ENCODE results near the gene MTNR1A. TPM values are rescaled to one million over a fixed set of nuclear protein-coding genes. Genes with fewer than 3 reads are reported as not detected.
"Not testable (repeated sequence)": the region's sequence is repeated elsewhere in the genome, so short reads cannot be mapped to it uniquely, and the experiment has no call there.

The MTNR1A gene
- total and polyA plus RNA-seq, 5 donors from 2014 or later, result not detected

DNA sequence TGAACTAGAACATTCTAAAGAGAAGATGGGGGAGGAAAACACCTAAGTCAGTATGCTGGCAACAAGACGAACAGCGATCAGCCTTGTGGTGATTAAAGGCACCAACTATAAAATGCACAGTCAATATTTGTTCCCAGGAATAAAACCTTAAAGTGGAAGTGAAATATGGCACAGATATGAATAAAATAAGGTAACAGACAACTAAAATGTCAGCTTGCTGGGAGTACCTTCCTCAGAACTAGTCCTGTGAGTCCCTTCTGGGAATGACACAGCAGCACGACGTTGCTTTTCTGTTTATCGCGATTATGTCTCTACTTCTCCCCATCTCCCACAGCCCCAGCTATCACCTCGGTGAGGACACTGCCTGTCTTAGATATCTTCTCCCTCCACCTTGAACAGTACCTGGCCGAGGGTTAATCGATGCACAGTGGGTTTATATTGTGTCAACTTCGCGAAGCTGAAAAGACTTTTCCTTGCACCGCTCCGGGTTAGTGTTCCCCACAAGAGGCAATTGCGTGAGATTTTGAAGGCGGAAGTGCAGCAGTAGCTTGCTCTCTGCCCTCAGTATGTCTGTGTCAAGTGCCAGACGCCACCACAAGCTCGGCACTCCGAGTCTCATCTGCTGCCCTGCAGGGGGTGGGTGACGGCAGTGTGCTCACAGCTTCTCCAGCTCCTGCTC lies 17.4 kb downstream of the MTNR1A start:
- Mint-ChIP-seq H3K27ac (no peak overlapping the region), H3K9me3 (peaks cover 0 to 5% (median 1%) of the 10 kb centered on the region in 7 donors), H3K4me1 (no peaks in the 10 kb centered on the region), H3K4me3 (no peak overlapping the region), H3K27me3 (peaks cover 6% of the 10 kb centered on the region), H3K36me3 (no peaks in the 10 kb centered on the region)
- Histone ChIP-seq H3K27ac (ENCODE audit: insufficient read depth, low read length, poor library complexity, severe bottlenecking) (no peak overlapping the region), H3K27me3 (ENCODE audit: control insufficient read depth, insufficient read depth, low read length) (no peaks in the 10 kb centered on the region), H3K9me3 (ENCODE audit: control insufficient read depth in 2 of 2, low read length in 2 of 2) (peaks cover 0 to 1% of the 10 kb centered on the region in 2 experiments), H3K4me3 (ENCODE audit: low read depth, low read length) (no peak overlapping the region), H3K4me1 (ENCODE audit: control insufficient read depth, insufficient read depth, low read length, poor library complexity, severe bottlenecking) (no peaks in the 10 kb centered on the region), H3K36me3 (ENCODE audit: control insufficient read depth, insufficient read depth, low read length) (no peaks in the 10 kb centered on the region)
- DNase-seq (no peak), ATAC-seq (ENCODE audit: low read depth in 2 of 2) (no peak)

DNA sequence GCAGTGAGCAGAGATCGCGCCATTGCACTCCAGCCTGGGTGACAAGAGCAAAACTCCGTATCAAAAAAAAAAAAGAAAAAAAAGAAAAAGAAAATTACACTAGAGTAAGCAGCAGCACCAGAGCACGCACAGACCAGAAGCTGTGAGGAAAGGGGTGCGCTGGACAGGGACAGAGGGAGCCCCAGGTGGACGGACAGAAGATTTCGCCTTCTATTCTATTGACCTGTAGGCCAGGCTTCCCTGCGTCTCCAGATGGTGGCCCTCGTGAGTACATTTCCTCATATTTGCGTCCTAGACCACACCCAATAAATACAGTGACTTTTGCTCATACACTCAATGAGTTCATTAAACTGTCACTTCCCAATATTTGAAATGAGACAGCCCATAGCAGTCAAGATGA lies 19.1 kb downstream of the MTNR1A start:
- Histone ChIP-seq H3K4me3 (ENCODE audit: low read depth, low read length) (no peak overlapping the region), H3K9me3 (ENCODE audit: control insufficient read depth in 2 of 2, low read length in 2 of 2) (peaks cover 0 to 1% of the 10 kb centered on the region in 2 experiments), H3K27ac (ENCODE audit: insufficient read depth, low read length, poor library complexity, severe bottlenecking) (no peak overlapping the region), H3K27me3 (ENCODE audit: control insufficient read depth, insufficient read depth, low read length) (no peaks in the 10 kb centered on the region), H3K36me3 (ENCODE audit: control insufficient read depth, insufficient read depth, low read length) (no peaks in the 10 kb centered on the region), H3K4me1 (ENCODE audit: control insufficient read depth, insufficient read depth, low read length, poor library complexity, severe bottlenecking) (no peaks in the 10 kb centered on the region)
- no peak overlapping the region for H3K4me3 Mint-ChIP-seq
- no peak overlapping the region for H3K27ac Mint-ChIP-seq
- ATAC-seq (ENCODE audit: low read depth in 2 of 2), result no peak
- peaks cover 0 to 5% (median 1%) of the 10 kb centered on the region in 7 donors for H3K9me3 Mint-ChIP-seq
- DNase-seq, result no peak
- no peaks in the 10 kb centered on the region for H3K4me1 Mint-ChIP-seq
- H3K36me3 Mint-ChIP-seq, result no peaks in the 10 kb centered on the region
- H3K27me3 Mint-ChIP-seq, result peaks cover 6% of the 10 kb centered on the region

DNA sequence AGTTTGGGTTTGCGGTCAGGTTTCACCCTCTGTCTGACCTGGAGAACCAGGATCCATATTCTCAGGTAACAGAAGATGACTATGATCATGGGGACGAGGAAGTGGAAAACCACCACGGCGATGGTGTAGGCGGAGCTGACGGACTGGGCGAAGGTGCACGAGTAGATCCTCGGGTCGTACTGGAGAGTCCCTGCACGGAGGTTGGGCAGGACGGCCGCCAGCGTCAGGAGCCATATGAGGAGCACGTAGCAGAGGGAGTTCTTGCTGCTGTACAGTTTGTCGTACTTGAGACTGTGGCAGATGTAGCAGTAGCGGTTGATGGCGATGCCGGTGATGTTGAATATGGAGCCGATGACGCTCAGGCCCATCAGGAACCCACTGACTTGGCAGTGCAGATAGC lies 21.3 kb downstream of the MTNR1A start:
- peaks cover 6% of the 10 kb centered on the region for H3K27me3 Mint-ChIP-seq
- H3K27ac ChIP-seq (ENCODE audit: insufficient read depth, low read length, poor library complexity, severe bottlenecking), result no peak overlapping the region
- no peaks in the 10 kb centered on the region for H3K4me1 ChIP-seq (ENCODE audit: control insufficient read depth, insufficient read depth, low read length, poor library complexity, severe bottlenecking)
- H3K9me3 ChIP-seq (ENCODE audit: control insufficient read depth in 2 of 2, low read length in 2 of 2), result peaks cover 0 to 1% of the 10 kb centered on the region in 2 experiments
- H3K27me3 ChIP-seq (ENCODE audit: control insufficient read depth, insufficient read depth, low read length), result no peaks in the 10 kb centered on the region
- peaks cover 0 to 3% (median 0%) of the 10 kb centered on the region in 7 donors for H3K9me3 Mint-ChIP-seq
- no peak overlapping the region for H3K4me3 Mint-ChIP-seq
- H3K4me3 ChIP-seq (ENCODE audit: low read depth, low read length), result no peak overlapping the region
- ATAC-seq (ENCODE audit: low read depth in 2 of 2) (no peak), DNase-seq (no peak)
- no peaks in the 10 kb centered on the region for H3K36me3 Mint-ChIP-seq
- no peaks in the 10 kb centered on the region for H3K4me1 Mint-ChIP-seq
- H3K36me3 ChIP-seq (ENCODE audit: control insufficient read depth, insufficient read depth, low read length), result no peaks in the 10 kb centered on the region
- H3K27ac Mint-ChIP-seq, result no peak overlapping the region

DNA sequence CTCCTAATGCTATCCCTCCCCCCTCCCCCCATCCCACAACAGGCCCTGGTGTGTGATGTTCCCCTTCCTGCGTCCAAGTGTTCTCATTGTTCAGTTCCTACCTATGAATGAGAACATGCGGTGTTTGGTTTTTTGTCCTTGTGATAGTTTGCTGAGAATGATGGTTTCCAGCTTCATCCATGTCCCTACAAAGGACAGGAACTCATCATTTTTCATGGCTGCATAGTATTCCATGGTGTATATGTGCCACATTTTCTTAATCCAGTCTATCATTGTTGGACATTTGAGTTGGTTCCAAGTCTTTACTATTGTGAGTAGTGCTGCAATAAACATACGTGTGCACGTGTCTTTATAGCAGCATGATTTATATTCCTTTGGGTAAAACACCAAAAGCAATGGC lies 31.4 kb downstream of the MTNR1A start:
- H3K36me3 Mint-ChIP-seq; H3K4me3 Mint-ChIP-seq; H3K9me3 Mint-ChIP-seq; H3K4me1 Mint-ChIP-seq; DNase-seq; H3K27ac Mint-ChIP-seq; H3K9me3 ChIP-seq (ENCODE audit: control insufficient read depth in 2 of 2, low read length in 2 of 2); H3K27ac ChIP-seq (ENCODE audit: insufficient read depth, low read length, poor library complexity, severe bottlenecking); H3K27me3 Mint-ChIP-seq; H3K36me3 ChIP-seq (ENCODE audit: control insufficient read depth, insufficient read depth, low read length); H3K27me3 ChIP-seq (ENCODE audit: control insufficient read depth, insufficient read depth, low read length); H3K4me1 ChIP-seq (ENCODE audit: control insufficient read depth, insufficient read depth, low read length, poor library complexity, severe bottlenecking); ATAC-seq (ENCODE audit: low read depth in 2 of 2); H3K4me3 ChIP-seq (ENCODE audit: low read depth, low read length): not testable (repeated sequence)

DNA sequence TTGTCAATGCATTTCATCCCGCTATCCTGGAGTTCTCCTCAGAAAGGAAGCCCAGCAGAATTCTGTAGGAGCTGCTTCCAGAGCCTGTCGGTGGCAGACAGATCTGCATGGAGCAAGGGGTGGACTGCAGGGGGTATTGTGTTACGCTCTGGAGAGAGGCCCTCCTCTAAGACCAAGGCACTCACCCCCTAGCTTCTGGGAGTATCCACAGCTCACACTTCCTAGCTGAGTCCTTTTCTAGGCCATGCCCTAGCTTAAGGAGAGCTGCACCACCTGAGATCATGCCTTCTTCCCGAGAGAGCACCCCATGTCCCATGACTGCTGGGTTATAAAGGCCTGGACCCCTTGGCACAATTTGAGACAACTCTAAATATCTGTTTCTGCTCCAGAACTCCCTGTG lies 39.1 kb downstream of the MTNR1A start:
- H3K9me3 ChIP-seq (ENCODE audit: control insufficient read depth in 2 of 2, low read length in 2 of 2), result no peaks in the 10 kb centered on the region
- no peak overlapping the region for H3K4me3 Mint-ChIP-seq
- no peak overlapping the region for H3K27ac ChIP-seq (ENCODE audit: insufficient read depth, low read length, poor library complexity, severe bottlenecking)
- no peaks in the 10 kb centered on the region for H3K36me3 ChIP-seq (ENCODE audit: control insufficient read depth, insufficient read depth, low read length)
- H3K27ac Mint-ChIP-seq, result no peak overlapping the region
- no peaks in the 10 kb centered on the region for H3K27me3 Mint-ChIP-seq
- H3K4me1 ChIP-seq (ENCODE audit: control insufficient read depth, insufficient read depth, low read length, poor library complexity, severe bottlenecking), result no peaks in the 10 kb centered on the region
- H3K9me3 Mint-ChIP-seq, result peaks cover 0 to 14% (median under 1%) of the 10 kb centered on the region in 7 donors
- DNase-seq (no peak), ATAC-seq (ENCODE audit: low read depth in 2 of 2) (no peak)
- H3K27me3 ChIP-seq (ENCODE audit: control insufficient read depth, insufficient read depth, low read length), result no peaks in the 10 kb centered on the region
- H3K4me1 Mint-ChIP-seq, result no peaks in the 10 kb centered on the region
- H3K36me3 Mint-ChIP-seq, result no peaks in the 10 kb centered on the region
- no peak overlapping the region for H3K4me3 ChIP-seq (ENCODE audit: low read depth, low read length)

DNA sequence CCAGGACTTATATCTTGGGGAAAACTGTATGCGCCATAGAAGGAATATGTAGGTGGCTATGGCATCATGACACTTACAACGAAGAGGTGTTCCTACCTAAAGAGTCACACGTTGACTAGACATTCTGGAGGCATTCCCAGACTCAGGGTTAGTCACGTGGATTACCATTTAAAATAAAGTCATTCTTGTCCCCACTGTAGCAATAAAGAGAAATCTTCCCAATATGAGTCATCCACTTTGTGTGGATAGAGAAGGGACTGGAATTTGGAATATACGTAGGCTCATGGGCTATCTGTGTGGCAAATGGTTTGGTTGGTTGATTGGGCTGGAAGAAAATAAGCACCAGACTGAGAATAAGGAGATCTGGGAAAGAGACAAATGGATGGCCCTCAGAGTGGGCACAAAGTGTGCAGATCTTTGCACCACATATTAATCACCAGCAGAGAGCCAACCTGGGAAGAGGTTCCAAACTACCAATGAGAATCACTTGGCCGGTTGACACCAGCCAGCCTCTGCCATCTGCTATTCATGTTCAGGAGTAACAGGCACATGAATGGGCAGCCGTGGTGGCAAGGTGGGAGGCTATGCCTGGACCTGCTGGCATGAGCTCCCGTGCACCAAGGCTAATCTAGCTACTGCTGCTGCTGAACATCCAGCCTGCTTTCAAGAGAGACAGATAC lies 41.0 kb downstream of the MTNR1A start:
- no peak overlapping the region for H3K27ac Mint-ChIP-seq

DNA sequence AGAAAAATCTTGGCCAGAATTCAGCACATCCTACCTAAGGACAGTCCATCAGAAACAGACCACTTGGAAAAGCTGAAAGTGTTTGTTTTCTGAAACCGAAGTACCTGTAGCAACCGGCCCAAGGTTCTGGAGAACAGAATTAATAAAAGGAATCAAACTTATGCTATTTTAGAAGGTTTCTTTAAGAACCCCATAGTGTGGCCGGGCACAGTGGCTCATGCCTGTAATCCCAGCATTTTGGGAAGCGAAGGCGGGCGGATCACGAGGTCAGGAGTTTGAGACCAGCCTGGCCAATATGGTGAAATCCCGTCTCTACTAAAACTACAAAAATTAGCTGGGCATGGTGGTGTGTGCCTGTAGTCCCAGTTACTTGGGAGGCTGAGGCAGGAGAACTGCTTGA lies 50.6 kb downstream of the MTNR1A start:
- H3K4me3 ChIP-seq (ENCODE audit: low read depth, low read length); H3K9me3 ChIP-seq (ENCODE audit: control insufficient read depth in 2 of 2, low read length in 2 of 2); ATAC-seq (ENCODE audit: low read depth in 2 of 2); H3K4me1 Mint-ChIP-seq; H3K9me3 Mint-ChIP-seq; H3K36me3 ChIP-seq (ENCODE audit: control insufficient read depth, insufficient read depth, low read length); H3K27ac Mint-ChIP-seq; H3K27me3 Mint-ChIP-seq; H3K27ac ChIP-seq (ENCODE audit: insufficient read depth, low read length, poor library complexity, severe bottlenecking); H3K27me3 ChIP-seq (ENCODE audit: control insufficient read depth, insufficient read depth, low read length); H3K36me3 Mint-ChIP-seq; H3K4me3 Mint-ChIP-seq; DNase-seq; H3K4me1 ChIP-seq (ENCODE audit: control insufficient read depth, insufficient read depth, low read length, poor library complexity, severe bottlenecking): not testable (repeated sequence)

More for the DNA sequence above, 41.0 kb downstream of the MTNR1A start:
- peak in 1 of 2 donors; percentile 22 for ATAC-seq (ENCODE audit: low read depth in 2 of 2)
- H3K36me3 ChIP-seq (ENCODE audit: control insufficient read depth, insufficient read depth, low read length), result no peaks in the 10 kb centered on the region
- H3K9me3 Mint-ChIP-seq, result peaks cover 0 to 13% (median 0%) of the 10 kb centered on the region in 7 donors
- no peaks in the 10 kb centered on the region for H3K27me3 ChIP-seq (ENCODE audit: control insufficient read depth, insufficient read depth, low read length)
- H3K4me1 ChIP-seq (ENCODE audit: control insufficient read depth, insufficient read depth, low read length, poor library complexity, severe bottlenecking), result no peaks in the 10 kb centered on the region
- no peaks in the 10 kb centered on the region for H3K9me3 ChIP-seq (ENCODE audit: control insufficient read depth in 2 of 2, low read length in 2 of 2)
- H3K4me3 ChIP-seq (ENCODE audit: low read depth, low read length), result no peak overlapping the region
- no peaks in the 10 kb centered on the region for H3K27me3 Mint-ChIP-seq
- H3K36me3 Mint-ChIP-seq, result no peaks in the 10 kb centered on the region
- no peak overlapping the region for H3K4me3 Mint-ChIP-seq
- H3K27ac ChIP-seq (ENCODE audit: insufficient read depth, low read length, poor library complexity, severe bottlenecking), result no peak overlapping the region
- no peak for DNase-seq
- H3K4me1 Mint-ChIP-seq, result no peaks in the 10 kb centered on the region

DNA sequence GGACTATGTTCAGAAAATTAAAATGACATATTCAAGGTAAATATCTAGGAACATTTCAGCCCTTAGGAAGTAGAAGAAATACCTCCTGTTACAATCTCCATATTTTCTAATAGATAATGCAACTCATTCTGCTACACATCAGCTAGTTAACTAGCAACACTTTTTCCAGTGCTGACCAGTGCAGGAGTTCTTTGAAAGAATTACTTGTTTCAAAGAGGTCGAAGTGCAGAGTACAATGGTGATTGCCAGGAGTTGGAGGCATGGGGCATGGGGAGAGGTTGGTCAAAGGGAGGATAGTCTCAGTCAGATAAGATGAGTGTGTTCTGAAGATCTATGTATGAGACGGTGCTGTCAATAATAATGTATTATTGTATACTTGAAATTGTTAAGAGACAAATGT lies 53.1 kb downstream of the MTNR1A start:
- H3K9me3 Mint-ChIP-seq, result peaks cover 2 to 9% (median 4%) of the 10 kb centered on the region in 7 donors
- DNase-seq (no peak), ATAC-seq (ENCODE audit: low read depth in 2 of 2) (no peak)
- no peaks in the 10 kb centered on the region for H3K36me3 ChIP-seq (ENCODE audit: control insufficient read depth, insufficient read depth, low read length)
- H3K4me3 ChIP-seq (ENCODE audit: low read depth, low read length), result no peak overlapping the region
- no peaks in the 10 kb centered on the region for H3K9me3 ChIP-seq (ENCODE audit: control insufficient read depth in 2 of 2, low read length in 2 of 2)
- no peak overlapping the region for H3K4me3 Mint-ChIP-seq
- H3K27ac Mint-ChIP-seq, result no peak overlapping the region
- H3K27ac ChIP-seq (ENCODE audit: insufficient read depth, low read length, poor library complexity, severe bottlenecking), result no peak overlapping the region
- no peaks in the 10 kb centered on the region for H3K27me3 ChIP-seq (ENCODE audit: control insufficient read depth, insufficient read depth, low read length)
- no peaks in the 10 kb centered on the region for H3K4me1 ChIP-seq (ENCODE audit: control insufficient read depth, insufficient read depth, low read length, poor library complexity, severe bottlenecking)
- no peaks in the 10 kb centered on the region for H3K27me3 Mint-ChIP-seq
- H3K4me1 Mint-ChIP-seq, result no peaks in the 10 kb centered on the region
- no peaks in the 10 kb centered on the region for H3K36me3 Mint-ChIP-seq
